Loucy (cell line): Measurements from ENCODE around the gene BTNL8.

Source experiments
- H2AFZ ChIP-seq: fragments of 200-600 bp; sonication (generic); 2 replicates; pipeline ENCODE4 v1.6.0; 2016; ENCODE audit warnings: antibody characterized with exemption, mild to moderate bottlenecking, low read length, moderate library complexity
- H3F3A ChIP-seq: fragments of 200-600 bp; 2 replicates; pipeline ENCODE4 v1.6.0; 2016; ENCODE audit warnings: antibody characterized with exemption, low read depth, mild to moderate bottlenecking
- H3K27me3 ChIP-seq: fragments of 200-600 bp; sonication (generic); 2 replicates; pipeline ENCODE4 v1.6.1; 2014; ENCODE audit warnings: low read length, mild to moderate bottlenecking; ENCODE audit not compliant: insufficient read depth, poor library complexity, severe bottlenecking
- H3K36me3 ChIP-seq: fragments of 200-600 bp; sonication (generic); 2 replicates; pipeline ENCODE4 v1.6.1; 2016; ENCODE audit warnings: low read length; ENCODE audit not compliant: insufficient read depth
- H3K4me1 ChIP-seq: fragments of 200-600 bp; sonication (generic); 2 replicates; pipeline ENCODE4 v1.5.1; 2014; ENCODE audit warnings: low read length, mild to moderate bottlenecking; ENCODE audit not compliant: insufficient read depth, poor library complexity, severe bottlenecking
- H3K4me2 ChIP-seq: fragments of 200-600 bp; sonication (generic); 2 replicates; pipeline ENCODE4 v1.6.0; 2014; ENCODE audit warnings: antibody characterized with exemption, low read length, low read depth, mild to moderate bottlenecking; ENCODE audit not compliant: poor library complexity, severe bottlenecking
- H3K4me3 ChIP-seq: fragments of 200-600 bp; sonication (generic); 2 replicates; pipeline ENCODE4 v1.5.1; 2014; ENCODE audit warnings: low read length, mild to moderate bottlenecking, mixed read lengths; ENCODE audit not compliant: poor library complexity, severe bottlenecking
- H3K79me2 ChIP-seq: fragments of 200-600 bp; sonication (generic); 2 replicates; pipeline ENCODE4 v1.6.1; 2014; ENCODE audit warnings: low read length; ENCODE audit not compliant: insufficient read depth
- H3K9ac ChIP-seq: fragments of 200-600 bp; sonication (generic); 2 replicates; pipeline ENCODE4 v1.6.0; 2014; ENCODE audit warnings: mild to moderate bottlenecking, low read depth, low read length, moderate library complexity; ENCODE audit not compliant: poor library complexity, severe bottlenecking
- H3K9me2 ChIP-seq: fragments of 200-600 bp; sonication (generic); replicated peaks from 2 replicates; pipeline ENCODE4 v1.6.1; 2016; ENCODE audit warnings: low read depth, low read length, mixed read lengths
- H3K9me3 ChIP-seq: fragments of 200-600 bp; sonication (generic); 2 replicates; pipeline ENCODE4 v1.6.1; 2014; ENCODE audit warnings: mild to moderate bottlenecking, antibody characterized with exemption, low read length, low read depth; ENCODE audit not compliant: insufficient read depth
- H4K20me1 ChIP-seq: fragments of 200-600 bp; sonication (generic); 2 replicates; pipeline ENCODE4 v1.6.0; 2014; ENCODE audit warnings: antibody characterized with exemption, low read length, mild to moderate bottlenecking; ENCODE audit not compliant: insufficient read depth, poor library complexity, severe bottlenecking
- EZH2phosphoT487 ChIP-seq: fragments of 200-600 bp; IDR thresholded peaks from 2 replicates; pipeline ENCODE4 v1.6.1; 2018; ENCODE audit warnings: antibody characterized with exemption, mild to moderate bottlenecking, moderate library complexity, borderline replicate concordance
- TF ChIP-seq, protein P1 (sequence below): fragments of 200-600 bp; sonication (generic); conservative IDR thresholded peaks from 2 replicates; pipeline ENCODE4 v1.5.1; 2014; ENCODE audit warnings: mild to moderate bottlenecking, antibody characterized with exemption, low read length

The BTNL8 gene

DNA sequence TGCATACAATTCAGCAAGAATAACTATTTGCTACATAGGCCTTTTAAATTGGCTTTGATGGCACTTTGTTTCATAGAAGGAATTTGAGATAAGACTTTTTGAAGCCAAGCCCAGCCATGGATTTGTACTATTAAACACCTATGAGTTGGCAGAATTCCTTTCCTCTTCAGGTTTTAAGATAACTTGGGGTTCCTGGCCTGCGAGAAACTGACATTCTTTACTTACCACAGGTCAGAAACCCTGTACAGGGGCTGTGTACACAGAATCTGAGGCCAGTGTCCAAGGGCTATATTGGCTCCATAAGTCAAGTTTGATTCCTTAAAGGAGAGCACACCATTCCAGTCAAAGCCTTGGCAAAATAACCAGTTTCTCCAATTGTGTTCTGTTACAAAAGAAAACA lies 78.9 kb downstream of the BTNL8 start:
- H4K20me1 ChIP-seq, result no peaks in the 10 kb centered on the region
- H3K9me3 ChIP-seq, result no peaks in the 10 kb centered on the region
- no peaks in the 10 kb centered on the region for H3K79me2 ChIP-seq
- no peaks in the 10 kb centered on the region; the same call in 1 of the 2 replicates for H3F3A ChIP-seq
- no peak overlapping the region for H2AFZ ChIP-seq
- H3K4me3 ChIP-seq, result no peak overlapping the region
- H3K36me3 ChIP-seq, result no peaks in the 10 kb centered on the region
- peaks cover 36% of the 10 kb centered on the region for H3K4me1 ChIP-seq
- TF ChIP-seq, protein P1, sequence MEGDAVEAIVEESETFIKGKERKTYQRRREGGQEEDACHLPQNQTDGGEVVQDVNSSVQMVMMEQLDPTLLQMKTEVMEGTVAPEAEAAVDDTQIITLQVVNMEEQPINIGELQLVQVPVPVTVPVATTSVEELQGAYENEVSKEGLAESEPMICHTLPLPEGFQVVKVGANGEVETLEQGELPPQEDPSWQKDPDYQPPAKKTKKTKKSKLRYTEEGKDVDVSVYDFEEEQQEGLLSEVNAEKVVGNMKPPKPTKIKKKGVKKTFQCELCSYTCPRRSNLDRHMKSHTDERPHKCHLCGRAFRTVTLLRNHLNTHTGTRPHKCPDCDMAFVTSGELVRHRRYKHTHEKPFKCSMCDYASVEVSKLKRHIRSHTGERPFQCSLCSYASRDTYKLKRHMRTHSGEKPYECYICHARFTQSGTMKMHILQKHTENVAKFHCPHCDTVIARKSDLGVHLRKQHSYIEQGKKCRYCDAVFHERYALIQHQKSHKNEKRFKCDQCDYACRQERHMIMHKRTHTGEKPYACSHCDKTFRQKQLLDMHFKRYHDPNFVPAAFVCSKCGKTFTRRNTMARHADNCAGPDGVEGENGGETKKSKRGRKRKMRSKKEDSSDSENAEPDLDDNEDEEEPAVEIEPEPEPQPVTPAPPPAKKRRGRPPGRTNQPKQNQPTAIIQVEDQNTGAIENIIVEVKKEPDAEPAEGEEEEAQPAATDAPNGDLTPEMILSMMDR, result no peak
- no peak for TF ChIP-seq EZH2phosphoT487
- H3K9me2 ChIP-seq, result no peaks in the 10 kb centered on the region
- H3K9ac ChIP-seq, result no peak overlapping the region
- H3K4me2 ChIP-seq, result no peak overlapping the region
- no peaks in the 10 kb centered on the region for H3K27me3 ChIP-seq

DNA sequence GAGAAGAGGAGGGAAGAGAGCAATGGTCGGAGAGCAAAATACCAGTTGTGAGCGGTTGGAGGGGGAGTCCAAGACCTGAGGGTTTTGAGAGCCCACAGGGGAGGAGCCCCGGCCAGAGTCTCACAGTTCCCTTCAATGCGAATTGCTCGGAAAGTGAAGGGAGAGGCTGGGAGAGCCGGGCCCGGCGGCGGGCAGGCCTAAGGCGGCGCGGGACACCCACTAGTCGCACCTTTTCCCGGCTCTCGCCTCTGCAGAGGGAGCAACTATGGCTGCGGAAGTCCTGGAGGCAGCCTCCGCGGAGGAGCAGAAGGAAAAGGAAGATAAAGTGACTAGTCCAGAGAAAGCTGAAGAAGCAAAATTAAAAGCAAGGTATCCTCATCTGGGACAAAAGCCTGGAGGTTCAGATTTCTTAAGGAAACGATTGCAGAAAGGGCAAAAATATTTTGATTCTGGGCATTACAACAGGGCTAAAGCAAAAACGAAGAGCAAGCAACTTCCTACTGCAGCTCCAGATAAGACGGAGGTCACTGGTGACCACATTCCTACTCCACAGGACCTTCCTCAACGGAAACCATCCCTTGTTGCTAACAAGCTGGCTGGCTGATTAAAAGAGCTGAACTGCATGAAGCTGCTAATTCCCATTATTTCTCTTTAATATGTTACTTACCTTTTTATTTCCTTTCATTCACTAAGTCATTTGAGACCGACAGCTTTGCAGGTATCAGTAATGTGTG lies 83.2 kb downstream of the BTNL8 start:
- H3K27me3 ChIP-seq, result no peaks in the 10 kb centered on the region
- no peaks in the 10 kb centered on the region for H3K36me3 ChIP-seq
- no peak overlapping the region for H3K4me3 ChIP-seq
- H3F3A ChIP-seq, result no peaks in the 10 kb centered on the region
- H3K4me2 ChIP-seq, result no peak overlapping the region
- H3K4me1 ChIP-seq, result peaks cover 7% of the 10 kb centered on the region
- no peak for TF ChIP-seq EZH2phosphoT487
- TF ChIP-seq, protein P1, result no peak
- H2AFZ ChIP-seq, result no peak overlapping the region
- no peaks in the 10 kb centered on the region for H4K20me1 ChIP-seq
- H3K79me2 ChIP-seq, result no peaks in the 10 kb centered on the region
- no peaks in the 10 kb centered on the region for H3K9me2 ChIP-seq
- no peaks in the 10 kb centered on the region for H3K9me3 ChIP-seq
- H3K9ac ChIP-seq, result no peak overlapping the region

DNA sequence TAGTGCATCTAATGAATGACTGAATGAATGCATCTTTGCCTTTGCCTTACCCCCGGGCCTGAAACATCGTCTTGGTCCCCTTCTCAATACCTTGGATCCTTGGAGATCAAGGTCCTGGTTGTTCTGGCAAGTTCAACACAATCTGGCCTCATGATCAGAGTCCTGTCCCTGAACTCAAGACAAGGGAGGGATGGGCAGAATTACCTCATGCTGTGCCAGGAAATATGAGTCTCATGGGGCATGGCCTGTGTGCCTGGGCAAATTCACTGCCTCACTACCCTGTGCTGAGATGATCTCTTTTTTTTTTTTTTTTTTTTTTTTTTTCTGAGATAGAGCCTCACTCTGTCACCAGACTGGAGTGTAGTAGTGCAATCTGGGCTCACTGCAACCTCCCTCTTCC lies 89.1 kb downstream of the BTNL8 start:
- Histone ChIP-seq H3F3A (no peaks in the 10 kb centered on the region), H3K4me3 (no peak overlapping the region), H4K20me1 (no peaks in the 10 kb centered on the region), H3K9me3 (no peaks in the 10 kb centered on the region), H3K27me3 (no peaks in the 10 kb centered on the region), H3K4me1 (no peaks in the 10 kb centered on the region), H3K9ac (no peak overlapping the region), H3K9me2 (no peaks in the 10 kb centered on the region), H3K79me2 (no peaks in the 10 kb centered on the region), H3K36me3 (no peaks in the 10 kb centered on the region), H2AFZ (no peak overlapping the region), H3K4me2 (no peak overlapping the region)
- TF ChIP-seq, protein P1, result no peak
- TF ChIP-seq EZH2phosphoT487, result no peak
